Endothelial cell of umbilical vein (primary cell): ENCODE results near the gene CRYL1.

Experiments used
- CTCF ChIP-seq, 2 donors: IDR thresholded peaks; 1 replicate in 1 of 2; 2 replicates in 1 of 2; pipeline ENCODE4 v1.5.1; 2011; ENCODE audit warnings: low read length in 2 of 2, mild to moderate bottlenecking in 2 of 2, moderate library complexity in 2 of 2, control low read depth in 1 of 2, inconsistent platforms in 1 of 2, low read depth in 1 of 2; ENCODE audit not compliant: insufficient read depth in 1 of 2; ENCODE audit errors: extremely low read depth in 1 of 2
- EZH2 ChIP-seq: IDR thresholded peaks from 2 replicates; pipeline ENCODE4 v1.6.1; 2012; ENCODE audit warnings: borderline replicate concordance, low read depth, mild to moderate bottlenecking, moderate library complexity, low read length, inconsistent platforms; ENCODE audit not compliant: severe bottlenecking
- FOS ChIP-seq: IDR thresholded peaks from 2 replicates; pipeline ENCODE4 v1.6.1; 2011; ENCODE audit warnings: mild to moderate bottlenecking, low read length, moderate library complexity, borderline replicate concordance; ENCODE audit not compliant: insufficient read depth
- GATA2 ChIP-seq: IDR thresholded peaks from 2 replicates; pipeline ENCODE4 v1.7.0; 2011; ENCODE audit warnings: low read depth, mild to moderate bottlenecking, moderate library complexity, mixed read lengths, low read length; ENCODE audit not compliant: insufficient read length, insufficient read depth
- JUN ChIP-seq: IDR thresholded peaks from 2 replicates; pipeline ENCODE4 v1.6.1; 2011; ENCODE audit warnings: borderline replicate concordance, low read depth; ENCODE audit not compliant: insufficient read length, insufficient read depth
- MAX ChIP-seq: IDR thresholded peaks from 2 replicates; pipeline ENCODE4 v1.6.1; 2011; ENCODE audit not compliant: insufficient read depth, insufficient read length
- MYC ChIP-seq: IDR thresholded peaks from one replicate; pipeline ENCODE4 v1.6.1; 2011; ENCODE audit warnings: mild to moderate bottlenecking, low read depth, low read length
- POLR2A ChIP-seq: IDR thresholded peaks from 2 replicates; pipeline ENCODE4 v1.6.1; 2012; ENCODE audit warnings: low read depth, mild to moderate bottlenecking, control low read depth, low read length
- POLR2AphosphoS5 ChIP-seq: IDR thresholded peaks from 2 replicates; pipeline ENCODE4 v1.6.1; 2012; ENCODE audit warnings: low read depth, mild to moderate bottlenecking, control low read depth, low read length, moderate library complexity; ENCODE audit not compliant: insufficient read depth

GRCh38 chr13:20446405-20446804 is 79.3 kb downstream of the CRYL1 start:
- TF ChIP-seq POLR2A: no peak
- no peak for TF ChIP-seq CTCF (IDR thresholded peaks at IDR 0.05; ENCODE audit: extremely low read depth in 1 of 2, insufficient read depth in 1 of 2, low read depth in 1 of 2, low read length in 2 of 2)
- no peak for TF ChIP-seq EZH2
- no peak for TF ChIP-seq POLR2AphosphoS5
- no peak for TF ChIP-seq FOS
- no peak for TF ChIP-seq JUN
- TF ChIP-seq MYC: no peak
- no peak for TF ChIP-seq MAX
- no peak for TF ChIP-seq GATA2
